Measurements from ENCODE around the gene ABTB2. TPM values are rescaled to one million over a fixed set of nuclear protein-coding genes. Genes with fewer than 3 reads are reported as not detected.

The ABTB2 gene
- total and polyA plus RNA-seq, 2 of the 8 experiments (the other 6 are each of a cell fraction or from before 2014, with no cell fraction given) = 7.7 to 10.2 TPM

DNA sequence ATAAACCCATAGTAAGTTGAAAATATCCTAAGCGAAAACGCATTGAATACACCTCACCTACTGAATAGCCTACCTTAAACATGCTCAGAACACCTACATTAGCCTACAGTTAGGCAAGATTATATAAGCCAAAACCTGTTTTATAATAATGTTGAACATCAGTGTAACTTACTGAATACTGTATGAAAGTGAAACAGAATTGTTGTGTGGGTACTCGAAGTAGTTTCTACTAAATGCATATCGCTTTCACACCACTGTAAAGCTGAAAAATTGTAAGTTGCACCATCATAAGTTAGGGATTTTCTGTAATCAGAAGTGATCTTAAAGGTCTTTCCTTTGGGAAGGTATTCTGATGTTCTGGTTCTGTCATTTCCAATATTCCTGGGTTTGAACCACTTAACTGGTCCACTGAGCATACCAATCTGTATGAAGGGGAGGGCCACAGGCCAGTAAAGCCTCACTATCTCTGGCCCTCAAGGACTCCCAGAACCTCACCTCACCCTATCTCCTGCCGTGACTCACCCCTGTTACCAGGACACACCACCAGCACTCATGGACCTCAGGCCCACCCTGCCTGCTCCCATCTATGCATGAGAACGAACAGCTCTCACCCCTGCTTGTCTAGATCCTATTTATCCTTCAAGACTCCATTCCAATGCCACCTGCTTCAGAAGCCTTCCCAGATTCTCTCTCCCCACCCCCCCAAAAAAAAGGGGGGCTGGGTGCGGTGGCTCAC, 182.4 kb downstream of the ABTB2 start:
- no peak overlapping the region for H3K14ac ChIP-seq (ENCODE audit: insufficient read length)
- no peak overlapping the region for H2BK12ac ChIP-seq (ENCODE audit: low read depth, low read length)
- no peak overlapping the region for H2BK120ac ChIP-seq (replicated peaks; ENCODE audit: low read depth, low read length)
- H2BK5ac ChIP-seq (ENCODE audit: low read depth, low read length) = no peak overlapping the region
- H3K79me1 ChIP-seq (ENCODE audit: low read depth, low read length) = no peaks in the 10 kb centered on the region
- POLR2A ChIA-PET (ENCODE audit: partially characterized antibody) = interaction anchor here (1.5 to 1.7 kb wide), 2 partner anchors 9 to 182 kb away, joined by 4 to 18 read pairs; partner anchors contain the start of gene ABTB2
- WGBS, 2 experiments (ENCODE audit: extremely low coverage in 1 of 2, insufficient coverage in 1 of 2, insufficient read length in 1 of 2, insufficient replicate concordance in 2 of 2, low coverage in 1 of 2, low lambda C conversion rate in 2 of 2, missing lambda C conversion rate in 1 of 2) = 85% methylated on average over 7 of the region's 7 CpGs; no CpG with 5 or more reads in 1 of the 2 experiments
- no peak overlapping the region for H4K91ac ChIP-seq (replicated peaks; ENCODE audit: insufficient read length, low read length)
- no peaks in the 10 kb centered on the region for H4K20me1 ChIP-seq (replicated peaks in 1 of 2; ENCODE audit: control insufficient read depth in 1 of 2, insufficient read depth in 2 of 2, low read length in 2 of 2)
- no peak overlapping the region for H2BK20ac ChIP-seq (ENCODE audit: low read length)
- no peak overlapping the region for H3K9ac ChIP-seq (replicated peaks in 1 of 4; ENCODE audit: extremely low read depth in 1 of 4, low read depth in 3 of 4, low read length in 3 of 4)
- no peak overlapping the region for H3K18ac ChIP-seq (ENCODE audit: extremely low read depth, low read length)
- H2AFZ ChIP-seq (ENCODE audit: low read length) = no peak overlapping the region
- no peak overlapping the region for H4K5ac ChIP-seq (ENCODE audit: insufficient read length, low read depth, low read length)
- CTCF ChIA-PET (ENCODE audit: partially characterized antibody) = interaction anchor here (1.0 to 5.4 kb wide), 26 partner anchors 10 to 301 kb away, joined by 3 to 92 read pairs (median 7); partner anchors contain the start of gene ABTB2
- H3K4me2 ChIP-seq (ENCODE audit: insufficient read depth in 1 of 2, low read depth in 2 of 2, low read length in 2 of 2) = no peak overlapping the region
- peaks cover 0 to 4% (median 0%) of the 10 kb centered on the region in 4 experiments; a peak in 4 of 7 replicates for H3K4me1 ChIP-seq (replicated peaks in 1 of 4; ENCODE audit: control insufficient read depth in 3 of 4, insufficient read depth in 4 of 4, low read length in 3 of 4)
- H2AK5ac ChIP-seq (ENCODE audit: low read depth, low read length) = no peak overlapping the region
- H3K9me3 ChIP-seq (ENCODE audit: insufficient read depth in 2 of 2, low read depth in 1 of 2, low read length in 1 of 2) = no peaks in the 10 kb centered on the region
- no peaks in the 10 kb centered on the region for H3K23me2 ChIP-seq (ENCODE audit: low read depth, low read length)
- H3K79me2 ChIP-seq (ENCODE audit: control insufficient read depth in 1 of 2, insufficient read depth in 2 of 2, low read length in 2 of 2) = no peaks in the 10 kb centered on the region
- DNase-seq (ENCODE audit: low read depth in 1 of 2, low spot score in 2 of 2) = no peak
- no peak overlapping the region for H3K23ac ChIP-seq (ENCODE audit: insufficient read length)
- H3K4ac ChIP-seq (replicated peaks; ENCODE audit: insufficient read length, low read depth, low read length) = no peak overlapping the region
- H2BK15ac ChIP-seq (ENCODE audit: low read length) = no peak overlapping the region
- no peak overlapping the region for H3K4me3 ChIP-seq (ENCODE audit: extremely low read depth in 1 of 4, insufficient read depth in 2 of 4, low read depth in 3 of 4, low read length in 4 of 4)
- H3K27ac ChIP-seq (ENCODE audit: low read depth, low read length) = no peak overlapping the region
- no peak for FAIRE-seq
- no peaks in the 10 kb centered on the region for H3K27me3 ChIP-seq (replicated peaks in 1 of 4; ENCODE audit: control insufficient read depth in 3 of 4, extremely low read depth in 1 of 4, insufficient read depth in 3 of 4, low read length in 3 of 4)
- H3K36me3 ChIP-seq (ENCODE audit: control insufficient read depth in 2 of 4, insufficient read depth in 4 of 4, low read length in 3 of 4) = no peaks in the 10 kb centered on the region
- H4K8ac ChIP-seq (ENCODE audit: extremely low read depth, insufficient read depth, low read length) = no peak overlapping the region
- no peak overlapping the region for H3K56ac ChIP-seq (replicated peaks; ENCODE audit: insufficient read length, low read depth, low read length)
- no peak for TF ChIP-seq HDAC2 (IDR thresholded peaks at IDR 0.05; ENCODE audit: borderline replicate concordance in 1 of 2, low read depth in 2 of 2, low read length in 2 of 2)
- no peak for TF ChIP-seq CHD1 (IDR thresholded peaks at IDR 0.05; ENCODE audit: low read depth, low read length)
- no peak for TF ChIP-seq NRF1 (IDR thresholded peaks at IDR 0.05; ENCODE audit: low read depth, low read length)
- no peak for TF ChIP-seq ZNF274 (IDR thresholded peaks at IDR 0.05; ENCODE audit: borderline replicate concordance, extremely low read depth, low read length)
- TF ChIP-seq RAD21 (IDR thresholded peaks at IDR 0.05 in 1 of 2, conservative IDR thresholded peaks at IDR 0.05 in 1 of 2; ENCODE audit: low read depth in 2 of 2, low read length in 2 of 2) = no peak
- no peak for TF ChIP-seq TBP (IDR thresholded peaks at IDR 0.05; ENCODE audit: low read depth, low read length)
- TF ChIP-seq GTF2F1 (IDR thresholded peaks at IDR 0.05; ENCODE audit: borderline replicate concordance, low read depth, low read length) = no peak
- no peak for TF ChIP-seq EZH2 (IDR thresholded peaks at IDR 0.05; ENCODE audit: low read depth, low read length, severe bottlenecking)
- no peak for TF ChIP-seq RXRA (IDR thresholded peaks at IDR 0.05; ENCODE audit: insufficient read depth, low read depth, low read length)
- no peak for TF ChIP-seq TEAD4 (IDR thresholded peaks at IDR 0.05; ENCODE audit: low read depth, low read length)
- no peak for TF ChIP-seq FOSL1 (IDR thresholded peaks at IDR 0.05; ENCODE audit: insufficient read depth, low read depth, low read length)
- no peak for TF ChIP-seq MAFK (IDR thresholded peaks at IDR 0.05; ENCODE audit: low read depth, low read length)
